ENCODE data around the gene KCNK15.

GRCh38 chr20:44701858-44702256 is 43.8 kb upstream of the KCNK15 start:
- TF ChIP-seq CTCF (IDR thresholded peaks at IDR 0.05; ENCODE audit: low read length) (no peak), EZH2 (optimal IDR thresholded peaks at IDR 0.05; ENCODE audit: low read depth, low read length) (no peak)

Data from MM.1S (cell line).